ENCODE measurements around the gene ZC3H10.

ZC3H10 gene

DNA sequence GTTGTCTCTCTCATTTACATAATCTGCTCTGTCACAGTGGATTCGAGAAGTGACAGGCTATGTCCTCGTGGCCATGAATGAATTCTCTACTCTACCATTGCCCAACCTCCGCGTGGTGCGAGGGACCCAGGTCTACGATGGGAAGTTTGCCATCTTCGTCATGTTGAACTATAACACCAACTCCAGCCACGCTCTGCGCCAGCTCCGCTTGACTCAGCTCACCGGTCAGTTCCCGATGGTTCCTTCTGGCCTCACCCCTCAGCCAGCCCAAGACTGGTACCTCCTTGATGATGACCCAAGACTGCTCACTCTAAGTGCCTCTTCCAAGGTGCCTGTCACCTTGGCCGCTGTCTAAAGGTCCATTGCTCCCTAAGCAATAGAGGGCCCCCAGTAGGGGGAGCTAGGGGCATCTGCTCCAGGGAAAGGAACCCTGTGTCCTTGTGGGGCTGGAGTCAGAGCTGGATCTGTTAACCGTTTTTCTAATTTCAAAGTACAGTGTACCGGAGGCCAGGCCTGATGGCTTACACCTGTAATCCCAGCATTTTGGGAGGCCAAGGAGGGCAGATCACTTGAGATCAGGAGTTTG lies 33.0 kb upstream of the ZC3H10 start:
- no peak for TF ChIP-seq POLR2A (IDR thresholded peaks at IDR 0.05; ENCODE audit: extremely low read depth, insufficient read length)
- TF ChIP-seq, protein P1, sequence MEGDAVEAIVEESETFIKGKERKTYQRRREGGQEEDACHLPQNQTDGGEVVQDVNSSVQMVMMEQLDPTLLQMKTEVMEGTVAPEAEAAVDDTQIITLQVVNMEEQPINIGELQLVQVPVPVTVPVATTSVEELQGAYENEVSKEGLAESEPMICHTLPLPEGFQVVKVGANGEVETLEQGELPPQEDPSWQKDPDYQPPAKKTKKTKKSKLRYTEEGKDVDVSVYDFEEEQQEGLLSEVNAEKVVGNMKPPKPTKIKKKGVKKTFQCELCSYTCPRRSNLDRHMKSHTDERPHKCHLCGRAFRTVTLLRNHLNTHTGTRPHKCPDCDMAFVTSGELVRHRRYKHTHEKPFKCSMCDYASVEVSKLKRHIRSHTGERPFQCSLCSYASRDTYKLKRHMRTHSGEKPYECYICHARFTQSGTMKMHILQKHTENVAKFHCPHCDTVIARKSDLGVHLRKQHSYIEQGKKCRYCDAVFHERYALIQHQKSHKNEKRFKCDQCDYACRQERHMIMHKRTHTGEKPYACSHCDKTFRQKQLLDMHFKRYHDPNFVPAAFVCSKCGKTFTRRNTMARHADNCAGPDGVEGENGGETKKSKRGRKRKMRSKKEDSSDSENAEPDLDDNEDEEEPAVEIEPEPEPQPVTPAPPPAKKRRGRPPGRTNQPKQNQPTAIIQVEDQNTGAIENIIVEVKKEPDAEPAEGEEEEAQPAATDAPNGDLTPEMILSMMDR (IDR thresholded peaks at IDR 0.05; ENCODE audit: low read depth, low read length) = peak; percentile 98
- TF ChIP-seq, protein P2, sequence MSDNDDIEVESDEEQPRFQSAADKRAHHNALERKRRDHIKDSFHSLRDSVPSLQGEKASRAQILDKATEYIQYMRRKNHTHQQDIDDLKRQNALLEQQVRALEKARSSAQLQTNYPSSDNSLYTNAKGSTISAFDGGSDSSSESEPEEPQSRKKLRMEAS (IDR thresholded peaks at IDR 0.05; ENCODE audit: low read depth, low read length) = no peak
- TF ChIP-seq MYC (IDR thresholded peaks at IDR 0.05; ENCODE audit: low read depth, low read length) = no peak

DNA sequence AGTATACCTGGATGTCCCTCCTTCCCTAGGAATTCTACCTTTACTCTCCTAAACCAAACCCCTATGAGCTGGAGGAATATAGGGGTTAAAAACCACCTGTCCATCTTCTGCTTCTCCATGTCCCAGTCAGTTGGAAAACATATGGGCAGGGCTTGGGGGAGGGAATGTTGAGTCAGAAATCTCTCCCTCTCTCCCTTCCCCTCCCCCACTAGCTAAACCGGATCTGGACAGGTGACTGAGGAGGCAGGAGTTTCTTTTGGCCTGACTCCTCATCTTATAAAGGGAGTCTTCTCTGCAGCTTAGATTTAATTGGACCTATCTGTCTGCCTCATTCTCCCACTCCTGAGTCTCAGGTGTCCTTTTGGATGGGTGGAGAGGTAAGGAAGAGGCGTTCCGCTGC lies 32.0 kb upstream of the ZC3H10 start:
- TF ChIP-seq, protein P1 (IDR thresholded peaks at IDR 0.05; ENCODE audit: low read depth, low read length) = no peak
- TF ChIP-seq MYC (IDR thresholded peaks at IDR 0.05; ENCODE audit: low read depth, low read length) (no peak), POLR2A (IDR thresholded peaks at IDR 0.05; ENCODE audit: extremely low read depth, insufficient read length) (no peak)
- TF ChIP-seq, protein P2 (IDR thresholded peaks at IDR 0.05; ENCODE audit: low read depth, low read length) = no peak
- H3K4me3 ChIP-seq (ENCODE audit: low read depth, low read length) = no peak overlapping the region
- no peak for DNase-seq (ENCODE audit: low read depth)

More for the DNA sequence above, 33.0 kb upstream of the ZC3H10 start:
- H3K4me3 ChIP-seq (ENCODE audit: low read depth, low read length) = no peak overlapping the region
- peak; percentile 73 for DNase-seq (ENCODE audit: low read depth)

DNA sequence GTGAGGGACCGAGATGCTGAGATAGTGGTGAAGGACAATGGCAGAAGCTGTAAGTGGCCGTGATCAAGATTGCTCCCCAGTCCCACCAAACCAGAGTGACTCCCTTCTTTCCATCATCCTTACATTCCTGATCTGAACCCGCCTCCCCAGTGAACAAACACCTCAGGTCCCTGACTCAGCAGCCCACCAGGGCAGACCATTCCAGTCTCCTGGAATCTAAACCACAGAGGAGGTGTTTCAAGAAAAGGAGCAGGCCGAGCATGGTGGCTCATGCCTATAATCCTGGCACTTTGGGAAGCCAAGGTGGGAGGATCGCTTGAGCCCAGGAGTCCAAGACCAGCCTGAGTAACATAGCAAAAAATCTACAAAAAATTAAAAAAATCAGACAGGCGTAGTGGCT lies 31.5 kb upstream of the ZC3H10 start:
- no peak for DNase-seq (ENCODE audit: low read depth)

DNA sequence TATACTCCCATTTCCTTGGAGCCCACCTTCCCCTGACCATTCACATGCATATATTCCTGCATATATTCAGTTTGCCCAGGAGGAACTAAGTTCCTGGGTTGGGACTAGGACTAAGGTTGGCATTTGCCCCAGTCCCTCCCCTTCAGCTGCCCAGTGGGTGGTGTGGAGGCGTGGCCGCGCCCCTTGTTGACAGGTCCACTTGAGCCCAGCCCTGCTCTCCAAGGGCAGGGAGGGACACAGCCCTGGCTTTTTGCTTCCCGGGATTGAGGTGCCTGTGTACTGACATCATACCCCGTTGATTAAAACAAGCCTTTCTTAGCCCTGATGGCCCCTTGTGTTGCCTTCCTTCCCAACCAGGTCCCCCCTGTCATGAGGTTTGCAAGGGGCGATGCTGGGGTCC lies 30.8 kb upstream of the ZC3H10 start:
- TF ChIP-seq, protein P2 (IDR thresholded peaks at IDR 0.05; ENCODE audit: low read depth, low read length) = no peak
- TF ChIP-seq MYC (IDR thresholded peaks at IDR 0.05; ENCODE audit: low read depth, low read length) (no peak), POLR2A (IDR thresholded peaks at IDR 0.05; ENCODE audit: extremely low read depth, insufficient read length) (no peak)
- TF ChIP-seq, protein P1 (IDR thresholded peaks at IDR 0.05; ENCODE audit: low read depth, low read length) = no peak
- H3K4me3 ChIP-seq (ENCODE audit: low read depth, low read length) = no peak overlapping the region
- DNase-seq (ENCODE audit: low read depth) = no peak

More for the DNA sequence above, 31.5 kb upstream of the ZC3H10 start:
- H3K4me3 ChIP-seq (ENCODE audit: low read depth, low read length) = no peak overlapping the region
- no peak for TF ChIP-seq POLR2A (IDR thresholded peaks at IDR 0.05; ENCODE audit: extremely low read depth, insufficient read length)
- TF ChIP-seq, protein P2 (IDR thresholded peaks at IDR 0.05; ENCODE audit: low read depth, low read length) = no peak
- no peak for TF ChIP-seq MYC (IDR thresholded peaks at IDR 0.05; ENCODE audit: low read depth, low read length)
- TF ChIP-seq, protein P1 (IDR thresholded peaks at IDR 0.05; ENCODE audit: low read depth, low read length) = no peak

DNA sequence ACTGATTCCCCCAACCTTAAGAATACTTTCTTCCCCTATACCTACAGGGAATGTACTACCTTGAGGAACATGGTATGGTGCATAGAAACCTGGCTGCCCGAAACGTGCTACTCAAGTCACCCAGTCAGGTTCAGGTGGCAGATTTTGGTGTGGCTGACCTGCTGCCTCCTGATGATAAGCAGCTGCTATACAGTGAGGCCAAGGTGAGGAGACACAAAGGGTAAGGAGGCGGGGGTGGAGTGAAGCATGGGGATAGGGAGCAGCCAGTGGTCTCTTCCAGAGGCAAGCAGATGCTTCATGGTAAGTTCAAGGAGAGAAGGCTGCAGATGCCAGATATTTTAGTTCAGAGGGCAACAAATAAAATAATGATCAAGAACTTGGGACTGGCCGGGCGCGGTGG lies 20.3 kb upstream of the ZC3H10 start:
- DNase-seq (ENCODE audit: low read depth) = no peak
- TF ChIP-seq, protein P2 (IDR thresholded peaks at IDR 0.05; ENCODE audit: low read depth, low read length) = no peak
- no peak for TF ChIP-seq MYC (IDR thresholded peaks at IDR 0.05; ENCODE audit: low read depth, low read length)
- no peak for TF ChIP-seq POLR2A (IDR thresholded peaks at IDR 0.05; ENCODE audit: extremely low read depth, insufficient read length)
- TF ChIP-seq, protein P1 (IDR thresholded peaks at IDR 0.05; ENCODE audit: low read depth, low read length) = no peak

More for the DNA sequence above, 20.3 kb upstream of the ZC3H10 start:
- H3K4me3 ChIP-seq (ENCODE audit: low read depth, low read length) = no peak overlapping the region

Data from NB4 (cell line).